ENCODE results near the gene SLMAP. TPM values are rescaled to one million over a fixed set of nuclear protein-coding genes. Genes with fewer than 3 reads are reported as not detected.

Gene SLMAP
- total and polyA plus RNA-seq, 2 donors (not counting 1 experiment from before 2014, with no cell fraction given), result 9.7 to 67.2 TPM

- H4K20me1 ChIP-seq (ENCODE audit: control insufficient read depth, insufficient read depth, low read length, poor library complexity, severe bottlenecking), result no peaks in the 10 kb centered on the region
- no peak for TF ChIP-seq EZH2 (IDR thresholded peaks at IDR 0.05; ENCODE audit: borderline replicate concordance, insufficient read depth, low read depth, low read length, poor library complexity, severe bottlenecking)
- TF ChIP-seq, protein P1, sequence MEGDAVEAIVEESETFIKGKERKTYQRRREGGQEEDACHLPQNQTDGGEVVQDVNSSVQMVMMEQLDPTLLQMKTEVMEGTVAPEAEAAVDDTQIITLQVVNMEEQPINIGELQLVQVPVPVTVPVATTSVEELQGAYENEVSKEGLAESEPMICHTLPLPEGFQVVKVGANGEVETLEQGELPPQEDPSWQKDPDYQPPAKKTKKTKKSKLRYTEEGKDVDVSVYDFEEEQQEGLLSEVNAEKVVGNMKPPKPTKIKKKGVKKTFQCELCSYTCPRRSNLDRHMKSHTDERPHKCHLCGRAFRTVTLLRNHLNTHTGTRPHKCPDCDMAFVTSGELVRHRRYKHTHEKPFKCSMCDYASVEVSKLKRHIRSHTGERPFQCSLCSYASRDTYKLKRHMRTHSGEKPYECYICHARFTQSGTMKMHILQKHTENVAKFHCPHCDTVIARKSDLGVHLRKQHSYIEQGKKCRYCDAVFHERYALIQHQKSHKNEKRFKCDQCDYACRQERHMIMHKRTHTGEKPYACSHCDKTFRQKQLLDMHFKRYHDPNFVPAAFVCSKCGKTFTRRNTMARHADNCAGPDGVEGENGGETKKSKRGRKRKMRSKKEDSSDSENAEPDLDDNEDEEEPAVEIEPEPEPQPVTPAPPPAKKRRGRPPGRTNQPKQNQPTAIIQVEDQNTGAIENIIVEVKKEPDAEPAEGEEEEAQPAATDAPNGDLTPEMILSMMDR (IDR thresholded peaks at IDR 0.05), result no peak
- POLR2A ChIA-PET, result no interaction called here
- H3K27ac ChIP-seq (ENCODE audit: low read length in 2 of 2), result no peak overlapping the region
- no peak overlapping the region for H3K9ac ChIP-seq (ENCODE audit: low read length)
- no peak overlapping the region for H3K4me3 ChIP-seq (ENCODE audit: control extremely low read depth in 1 of 5, extremely low read depth in 1 of 5, insufficient read depth in 1 of 5, low read depth in 2 of 5, low read length in 4 of 5)
- CTCF ChIA-PET, result no interaction called here
- H3K36me3 ChIP-seq (replicated peaks in 1 of 2; ENCODE audit: control extremely low read depth in 1 of 2, control insufficient read depth in 1 of 2, extremely low read depth in 1 of 2, insufficient read depth in 2 of 2, low read length in 1 of 2), result no peaks in the 10 kb centered on the region
- no peak for ATAC-seq (ENCODE audit: low read depth)
- intact Hi-C loops (cut with micrococcal nuclease), result no loop called here
- H3K4me1 ChIP-seq (ENCODE audit: control insufficient read depth in 2 of 2, insufficient read depth in 2 of 2, low read length in 2 of 2), result no peaks in the 10 kb centered on the region
- H3K4me2 ChIP-seq (replicated peaks; ENCODE audit: low read depth, low read length, poor library complexity, severe bottlenecking), result no peak overlapping the region
- Mint-ChIP-seq H3K4me1 (no peaks in the 10 kb centered on the region), H3K27ac (no peak overlapping the region), H3K9me3 (ENCODE audit: insufficient read depth) (peaks cover 4% of the 10 kb centered on the region), H3K27me3 (peaks cover 4% of the 10 kb centered on the region), H3K4me3 (no peak overlapping the region)
- no peak for DNase-seq
- H2AFZ ChIP-seq (ENCODE audit: insufficient read depth, low read depth, low read length, poor library complexity, severe bottlenecking), result no peak overlapping the region
- 94% methylated on average over 2 of the region's 4 CpGs for WGBS (ENCODE audit: insufficient coverage)
- no peaks in the 10 kb centered on the region for H3K79me2 ChIP-seq (ENCODE audit: control insufficient read depth, insufficient read depth, low read length)
- H3K27me3 ChIP-seq (replicated peaks in 1 of 4; ENCODE audit: control extremely low read depth in 1 of 4, control insufficient read depth in 3 of 4, insufficient read depth in 4 of 4, low read length in 3 of 4), result peaks cover 0 to under 1% (median 0%) of the 10 kb centered on the region in 4 experiments
- H3K9me3 ChIP-seq (ENCODE audit: control extremely low read depth in 1 of 3, control insufficient read depth in 2 of 3, insufficient read depth in 1 of 3, low read length in 2 of 3), result no peaks in the 10 kb centered on the region
These were observed 186.8 kb downstream of the SLMAP start for GRCh38 chr3:57942872-57943283.

DNA sequence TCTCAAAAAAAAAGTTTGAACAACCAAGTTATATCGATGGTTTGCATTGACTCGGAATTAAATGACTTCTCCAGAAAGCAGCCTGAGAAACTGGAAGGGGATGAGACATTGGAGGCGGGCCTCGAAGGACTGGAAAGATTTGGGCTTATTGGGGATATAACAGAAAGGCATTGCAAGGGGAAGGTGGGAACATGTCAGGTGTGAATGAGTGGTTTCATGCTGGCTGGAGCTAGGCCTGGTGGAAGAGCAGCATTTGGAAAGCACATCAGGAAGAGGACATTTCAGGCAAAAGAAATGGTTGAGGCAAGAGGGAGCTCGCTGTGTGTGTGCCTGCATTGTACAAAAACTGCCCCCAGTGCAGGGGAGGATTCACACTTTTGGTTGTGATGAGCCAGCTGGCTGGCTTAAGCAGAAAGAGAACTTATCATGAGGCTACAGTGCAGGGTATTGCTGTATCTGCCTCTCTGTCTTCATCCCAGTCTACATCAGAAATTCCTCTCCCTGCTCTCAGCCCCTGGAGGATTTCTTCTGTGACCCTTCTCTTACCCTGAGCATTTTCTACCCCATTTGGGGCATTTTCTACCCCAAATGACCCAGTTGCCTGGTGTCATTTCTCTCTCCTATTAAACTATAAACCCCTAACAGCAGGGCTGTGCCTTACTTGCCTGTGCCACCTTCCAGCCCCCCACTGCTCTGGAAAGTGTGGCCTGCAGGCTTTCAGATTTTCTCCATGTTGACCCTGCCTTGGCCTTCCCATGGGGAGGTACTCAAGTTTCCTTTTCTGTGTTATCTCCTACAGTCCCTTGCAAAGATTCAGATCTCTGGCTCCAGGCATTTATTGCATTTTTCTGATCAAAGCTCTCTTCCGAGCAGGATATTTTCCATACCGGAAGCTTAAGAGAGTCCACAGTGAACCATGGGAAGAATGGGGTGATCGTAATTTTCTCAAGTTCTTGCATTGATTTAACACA, 187.7 kb downstream of the SLMAP start:
- CTCF ChIA-PET, result no interaction called here
- no peak overlapping the region for H3K4me3 ChIP-seq (ENCODE audit: control extremely low read depth in 1 of 5, extremely low read depth in 1 of 5, insufficient read depth in 1 of 5, low read depth in 2 of 5, low read length in 4 of 5)
- H3K27me3 Mint-ChIP-seq, result peaks cover 4% of the 10 kb centered on the region
- no peak overlapping the region for H3K4me2 ChIP-seq (replicated peaks; ENCODE audit: low read depth, low read length, poor library complexity, severe bottlenecking)
- no peak overlapping the region for H3K27ac ChIP-seq (ENCODE audit: low read length in 2 of 2)
- H3K4me1 Mint-ChIP-seq, result no peaks in the 10 kb centered on the region
- no peak overlapping the region for H2AFZ ChIP-seq (ENCODE audit: insufficient read depth, low read depth, low read length, poor library complexity, severe bottlenecking)
- no peak overlapping the region for H3K9ac ChIP-seq (ENCODE audit: low read length)
- H3K36me3 ChIP-seq (replicated peaks in 1 of 2; ENCODE audit: control extremely low read depth in 1 of 2, control insufficient read depth in 1 of 2, extremely low read depth in 1 of 2, insufficient read depth in 2 of 2, low read length in 1 of 2), result no peaks in the 10 kb centered on the region
- no peaks in the 10 kb centered on the region for H3K9me3 ChIP-seq (ENCODE audit: control extremely low read depth in 1 of 3, control insufficient read depth in 2 of 3, insufficient read depth in 1 of 3, low read length in 2 of 3)
- POLR2A ChIA-PET, result no interaction called here
- H3K4me1 ChIP-seq (ENCODE audit: control insufficient read depth in 2 of 2, insufficient read depth in 2 of 2, low read length in 2 of 2), result no peaks in the 10 kb centered on the region
- DNase-seq (no peak), ATAC-seq (ENCODE audit: low read depth) (no peak)
- H3K9me3 Mint-ChIP-seq (ENCODE audit: insufficient read depth), result peaks cover 4% of the 10 kb centered on the region
- no peaks in the 10 kb centered on the region for H4K20me1 ChIP-seq (ENCODE audit: control insufficient read depth, insufficient read depth, low read length, poor library complexity, severe bottlenecking)
- intact Hi-C loops (cut with micrococcal nuclease), result no loop called here
- peaks cover 0 to 4% (median 1%) of the 10 kb centered on the region in 4 experiments for H3K27me3 ChIP-seq (replicated peaks in 1 of 4; ENCODE audit: control extremely low read depth in 1 of 4, control insufficient read depth in 3 of 4, insufficient read depth in 4 of 4, low read length in 3 of 4)
- H3K79me2 ChIP-seq (ENCODE audit: control insufficient read depth, insufficient read depth, low read length), result no peaks in the 10 kb centered on the region
- H3K27ac Mint-ChIP-seq, result no peak overlapping the region
- TF ChIP-seq, protein P1 (IDR thresholded peaks at IDR 0.05), result no peak
- no peak for TF ChIP-seq EZH2 (IDR thresholded peaks at IDR 0.05; ENCODE audit: borderline replicate concordance, insufficient read depth, low read depth, low read length, poor library complexity, severe bottlenecking)
- H3K4me3 Mint-ChIP-seq, result no peak overlapping the region
- WGBS (ENCODE audit: insufficient coverage), result 100% methylated on average over 8 of the region's 8 CpGs

Data from B cell (primary cell).